C4-2B (cell line): ENCODE data around the gene RELN.

Experiments used
- ZFX ChIP-seq: fragments of 450-650 bp; IDR thresholded peaks from 2 replicates; pipeline ENCODE4 v1.6.1; 2017
- TF ChIP-seq, protein P1 (sequence below): fragments of 450-650 bp; conservative IDR thresholded peaks from 2 replicates; pipeline ENCODE4 v1.5.1; 2017; ENCODE audit warnings: mild to moderate bottlenecking

DNA sequence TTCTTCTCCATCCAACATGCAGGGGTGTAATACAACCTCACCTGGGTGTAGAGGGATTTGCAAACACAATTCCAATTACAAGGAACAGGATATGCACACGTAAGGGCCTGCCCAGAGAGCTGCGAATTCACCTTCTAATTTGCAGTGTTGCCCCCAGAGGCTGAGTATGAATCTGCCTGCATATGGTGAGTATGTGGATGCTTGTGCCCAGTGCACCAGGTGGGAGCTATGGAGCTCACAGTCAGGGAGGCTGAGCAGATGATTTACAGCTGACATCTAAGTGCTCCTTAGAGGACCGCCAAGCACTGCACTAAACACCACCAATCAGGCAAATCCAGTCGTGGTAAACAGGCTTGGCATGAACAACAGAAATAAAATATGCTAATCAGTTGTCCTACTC lies 132.0 kb downstream of the RELN start:
- TF ChIP-seq, protein P1, sequence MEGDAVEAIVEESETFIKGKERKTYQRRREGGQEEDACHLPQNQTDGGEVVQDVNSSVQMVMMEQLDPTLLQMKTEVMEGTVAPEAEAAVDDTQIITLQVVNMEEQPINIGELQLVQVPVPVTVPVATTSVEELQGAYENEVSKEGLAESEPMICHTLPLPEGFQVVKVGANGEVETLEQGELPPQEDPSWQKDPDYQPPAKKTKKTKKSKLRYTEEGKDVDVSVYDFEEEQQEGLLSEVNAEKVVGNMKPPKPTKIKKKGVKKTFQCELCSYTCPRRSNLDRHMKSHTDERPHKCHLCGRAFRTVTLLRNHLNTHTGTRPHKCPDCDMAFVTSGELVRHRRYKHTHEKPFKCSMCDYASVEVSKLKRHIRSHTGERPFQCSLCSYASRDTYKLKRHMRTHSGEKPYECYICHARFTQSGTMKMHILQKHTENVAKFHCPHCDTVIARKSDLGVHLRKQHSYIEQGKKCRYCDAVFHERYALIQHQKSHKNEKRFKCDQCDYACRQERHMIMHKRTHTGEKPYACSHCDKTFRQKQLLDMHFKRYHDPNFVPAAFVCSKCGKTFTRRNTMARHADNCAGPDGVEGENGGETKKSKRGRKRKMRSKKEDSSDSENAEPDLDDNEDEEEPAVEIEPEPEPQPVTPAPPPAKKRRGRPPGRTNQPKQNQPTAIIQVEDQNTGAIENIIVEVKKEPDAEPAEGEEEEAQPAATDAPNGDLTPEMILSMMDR, result no peak; the same call in 1 of the 2 replicates
- TF ChIP-seq ZFX, result no peak
